ENCODE results near the gene NDUFAF3. TPM values are rescaled to one million over a fixed set of nuclear protein-coding genes. Genes with fewer than 3 reads are reported as not detected.

NDUFAF3 gene, protein sequence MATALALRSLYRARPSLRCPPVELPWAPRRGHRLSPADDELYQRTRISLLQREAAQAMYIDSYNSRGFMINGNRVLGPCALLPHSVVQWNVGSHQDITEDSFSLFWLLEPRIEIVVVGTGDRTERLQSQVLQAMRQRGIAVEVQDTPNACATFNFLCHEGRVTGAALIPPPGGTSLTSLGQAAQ
- total RNA-seq (2022; extraction: Qiagen RNA extraction), result 59.7 to 82.8 TPM (median 79.4 TPM) in 5 replicates

GRCh38 chr3:49021813-49022687 lies at the start of gene NDUFAF3:
TSS of gene NDUFAF3 (plus strand) at chr3:49022121. CDS start at chr3:49022145, 24 bp downstream.

DNA sequence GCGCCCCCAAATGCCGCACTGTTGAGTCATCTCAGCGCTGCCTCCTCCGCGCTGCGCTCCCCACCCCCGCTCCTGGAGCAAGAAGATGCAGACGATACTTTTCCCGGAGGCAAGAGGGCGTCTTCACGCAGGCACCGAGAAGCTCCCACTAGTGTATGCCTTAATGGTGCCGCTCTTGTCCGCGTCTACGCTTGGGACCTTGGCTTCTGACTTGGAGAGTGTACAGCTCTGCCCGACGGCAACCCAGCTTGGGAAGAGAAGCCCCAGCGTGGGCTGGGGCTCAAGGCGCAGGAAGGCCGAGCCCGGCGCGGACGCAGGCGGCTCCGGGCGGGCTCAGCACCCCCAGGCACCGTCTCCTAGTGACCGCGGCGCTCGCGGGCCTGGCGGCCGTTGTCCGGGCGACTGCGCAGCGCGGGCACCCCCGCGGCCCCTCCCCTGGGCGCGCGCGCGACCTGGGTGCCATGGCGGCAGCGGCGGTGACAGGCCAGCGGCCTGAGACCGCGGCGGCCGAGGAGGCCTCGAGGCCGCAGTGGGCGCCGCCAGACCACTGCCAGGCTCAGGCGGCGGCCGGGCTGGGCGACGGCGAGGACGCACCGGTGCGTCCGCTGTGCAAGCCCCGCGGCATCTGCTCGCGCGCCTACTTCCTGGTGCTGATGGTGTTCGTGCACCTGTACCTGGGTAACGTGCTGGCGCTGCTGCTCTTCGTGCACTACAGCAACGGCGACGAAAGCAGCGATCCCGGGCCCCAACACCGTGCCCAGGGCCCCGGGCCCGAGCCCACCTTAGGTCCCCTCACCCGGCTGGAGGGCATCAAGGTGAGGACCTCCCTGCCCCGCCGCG lies 31.9 kb upstream of the NDUFAF3 start, which contains the start of gene P4HTM:
Gene P4HTM, plus strand, starts transcription at position 446 of the 840 bp plus-strand sequence. Its CDS starts 16 bp downstream, at position 462.

DNA sequence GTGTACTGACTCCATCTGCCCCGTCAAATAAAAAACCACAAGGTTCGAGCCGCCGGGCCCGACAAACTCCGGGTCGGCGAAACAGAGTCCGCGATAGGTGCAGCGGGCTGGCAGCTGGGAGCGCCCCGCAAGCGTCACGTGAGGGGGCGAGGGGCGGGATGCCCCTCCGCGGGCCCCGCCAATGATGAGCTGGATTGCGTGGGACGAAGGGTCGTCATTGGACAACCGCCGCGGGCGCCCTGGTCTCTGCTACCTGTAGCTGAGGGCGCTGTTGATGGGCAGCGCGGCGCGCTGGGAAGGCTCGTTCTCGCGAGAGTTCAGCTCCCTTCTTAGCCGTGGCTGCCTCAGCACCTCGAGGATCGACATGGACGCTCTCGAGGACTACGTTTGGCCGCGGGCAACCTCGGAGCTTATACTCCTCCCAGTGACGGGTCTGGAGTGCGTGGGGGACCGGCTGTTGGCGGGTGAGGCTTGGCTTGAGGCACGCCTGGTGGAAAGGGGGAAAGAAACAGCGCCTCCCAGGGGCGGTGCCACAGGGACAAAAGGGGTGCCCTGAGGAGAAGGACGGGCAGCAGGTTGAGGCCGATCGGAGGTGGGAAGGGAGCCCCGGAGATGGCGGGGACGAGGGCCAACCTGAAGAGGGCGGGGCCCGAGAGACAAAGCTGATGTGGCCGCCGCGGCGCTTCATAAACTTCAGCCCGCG lies 14.7 kb upstream of the NDUFAF3 start, which contains the start of gene WDR6:
Gene WDR6, plus strand, starts transcription at position 324 of the 703 bp plus-strand sequence. Its CDS starts 41 bp downstream, at position 365.

GRCh38 chr3:49017971-49018706 lies 3.8 kb upstream of the NDUFAF3 start, which contains the start of gene DALRD3:
TSS of gene DALRD3 (minus strand) at chr3:49018580. CDS start at chr3:49018564, 16 bp downstream.

DNA sequence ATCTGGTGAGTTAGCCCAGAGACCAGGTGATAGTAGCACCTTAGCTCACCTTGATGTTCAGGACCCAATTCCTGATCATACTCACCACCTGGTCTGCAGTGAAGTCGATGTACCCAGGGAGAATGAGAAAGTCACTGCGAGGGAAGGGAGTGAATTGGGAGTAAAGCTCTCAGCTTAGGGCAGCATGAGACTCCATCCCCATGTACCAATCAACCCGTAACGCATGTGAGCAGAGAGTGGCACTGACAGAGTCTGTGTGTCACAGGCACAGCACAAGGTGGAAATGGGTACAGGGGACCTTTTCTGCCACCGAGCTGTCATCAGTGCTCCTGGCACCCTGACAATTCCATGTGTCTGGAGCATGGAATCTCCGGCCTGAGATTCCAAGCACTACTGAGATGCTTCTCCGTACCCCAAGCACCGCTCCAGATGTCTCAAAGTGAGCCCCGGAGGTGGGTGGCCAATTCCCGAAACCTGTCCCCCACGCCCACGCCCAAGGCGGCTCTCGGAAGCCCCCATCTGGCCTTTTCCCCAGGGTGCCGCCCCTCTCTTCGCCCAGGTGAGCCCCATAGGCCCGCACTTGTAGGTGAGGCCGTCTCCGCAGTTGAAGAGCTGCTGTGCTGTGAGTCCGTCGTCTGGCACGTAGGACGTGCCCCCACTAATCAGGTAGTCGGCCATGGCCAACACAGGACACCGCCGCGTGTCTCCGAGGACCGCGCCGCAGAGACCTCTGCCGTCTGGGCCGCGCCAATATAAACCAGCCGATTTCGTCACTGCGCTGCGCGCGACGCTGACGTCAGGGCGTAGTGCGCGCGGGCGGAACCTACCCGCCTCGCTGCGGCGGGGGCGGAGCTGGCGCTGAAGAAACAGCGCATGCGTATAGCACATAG lies 7.0 kb downstream of the NDUFAF3 start, which contains the start of gene IMPDH2:
Gene IMPDH2, minus strand, starts transcription at position 726 of the 890 bp plus-strand sequence. Its CDS starts 48 bp downstream, at position 678.

Other genes with a start within 250 kb of the NDUFAF3 start
- 15.4 to 25.3 TPM (median 23.1 TPM) in 5 replicates for gene PRKAR2A, start 174.2 kb upstream of the NDUFAF3 start, total RNA-seq (2022; extraction: Qiagen RNA extraction)
- gene SLC25A20, start 123.2 kb upstream of the NDUFAF3 start, total RNA-seq (2022; extraction: Qiagen RNA extraction), result 11.4 to 12.2 TPM (median 11.5 TPM) in 5 replicates
- gene ARIH2, start 103.3 kb upstream of the NDUFAF3 start, total RNA-seq (2022; extraction: Qiagen RNA extraction), result 56.6 to 60.5 TPM (median 59.6 TPM) in 5 replicates
- 11.2 to 16.0 TPM (median 15.4 TPM) in 5 replicates for gene P4HTM, start 31.9 kb upstream of the NDUFAF3 start, total RNA-seq (2022; extraction: Qiagen RNA extraction)
- gene WDR6, start 14.7 kb upstream of the NDUFAF3 start, total RNA-seq (2022; extraction: Qiagen RNA extraction), result 48.7 to 80.3 TPM (median 70.5 TPM) in 5 replicates
- 16.8 to 24.1 TPM (median 23.1 TPM) in 5 replicates for gene DALRD3, start 3.5 kb upstream of the NDUFAF3 start, total RNA-seq (2022; extraction: Qiagen RNA extraction)
- 162 to 178 TPM (median 171 TPM) in 5 replicates for gene IMPDH2, start 7.3 kb downstream of the NDUFAF3 start, total RNA-seq (2022; extraction: Qiagen RNA extraction)
- gene QRICH1, start 72.0 kb downstream of the NDUFAF3 start, total RNA-seq (2022; extraction: Qiagen RNA extraction), result 34.0 to 45.6 TPM (median 41.5 TPM) in 5 replicates
- gene QARS1, start 82.6 kb downstream of the NDUFAF3 start, total RNA-seq (2022; extraction: Qiagen RNA extraction), result 126 to 160 TPM (median 152 TPM) in 5 replicates
- gene USP19, start 98.7 kb downstream of the NDUFAF3 start, total RNA-seq (2022; extraction: Qiagen RNA extraction), result 14.9 to 22.9 TPM (median 22.0 TPM) in 5 replicates
- gene LAMB2, start 110.9 kb downstream of the NDUFAF3 start, total RNA-seq (2022; extraction: Qiagen RNA extraction), result 72.0 to 116 TPM (median 99.6 TPM) in 5 replicates
- 11.1 to 15.1 TPM (median 13.7 TPM) in 5 replicates for gene CCDC71, start 144.2 kb downstream of the NDUFAF3 start, total RNA-seq (2022; extraction: Qiagen RNA extraction)
- 4.2 to 6.0 TPM (median 5.0 TPM) in 5 replicates for gene KLHDC8B, start 149.5 kb downstream of the NDUFAF3 start, total RNA-seq (2022; extraction: Qiagen RNA extraction)

Data from A549 treated with dexamethasone at 1 μM for 4 hours (cell line).